ENCODE data around the gene TMEM132C.
"Not testable (repeated sequence)": the region's sequence is repeated elsewhere in the genome, so short reads cannot be mapped to it uniquely, and the experiment has no call there.

Gene TMEM132C

GRCh38 chr12:128424931-128425431 lies 158.0 kb downstream of the TMEM132C start:
- DNase-seq: no peak

DNA sequence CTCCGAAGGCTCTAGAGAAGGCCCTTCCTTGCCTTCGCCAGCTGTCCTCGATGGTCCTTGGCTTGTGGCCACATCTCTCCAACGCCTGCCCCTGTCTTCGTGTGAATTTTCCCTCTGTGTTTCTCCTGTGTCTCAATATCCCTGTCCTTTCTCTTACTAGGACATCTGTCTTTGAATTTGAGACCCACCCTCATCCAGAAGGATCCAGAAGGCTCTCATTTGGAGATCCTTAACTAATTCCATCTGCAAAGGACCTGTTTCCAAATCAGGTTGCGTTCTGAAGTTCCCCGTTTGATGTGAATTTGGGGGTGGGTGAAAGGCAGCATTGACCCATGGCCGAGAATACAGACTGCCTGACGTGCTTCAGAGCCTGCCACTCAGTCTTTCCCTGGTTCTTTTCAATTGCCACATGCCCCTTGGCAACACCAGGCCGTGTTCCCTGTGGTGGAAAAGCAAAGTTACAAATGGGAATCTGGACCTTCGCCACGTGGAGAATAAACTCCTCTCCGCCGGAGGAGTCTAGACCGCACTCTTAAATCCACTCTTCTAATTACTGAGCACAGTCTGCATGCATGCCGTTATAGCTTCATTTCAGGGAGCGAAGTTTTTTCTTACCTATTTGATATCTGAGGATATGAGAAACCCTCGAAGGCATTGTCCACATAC lies 158.8 kb downstream of the TMEM132C start:
- no peak for DNase-seq

DNA sequence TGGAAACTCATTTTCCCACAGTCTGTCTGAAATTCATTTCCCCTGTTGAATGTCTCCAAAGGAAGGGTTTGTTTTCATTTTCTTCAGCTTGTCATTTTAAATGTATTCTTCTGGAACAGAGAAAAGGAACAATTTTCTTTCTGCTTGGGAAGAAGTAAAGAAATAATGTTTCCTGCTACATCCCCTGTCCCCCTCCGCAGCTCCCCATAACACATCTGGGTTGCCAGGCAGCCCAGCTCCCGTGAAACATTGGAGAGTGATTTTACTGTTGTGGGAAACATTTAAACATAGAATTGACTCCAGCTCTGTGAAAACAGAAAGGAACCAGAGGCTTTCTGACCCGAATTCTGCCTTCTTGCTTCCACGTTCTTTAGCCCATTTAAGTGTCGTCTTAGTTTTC lies 159.5 kb downstream of the TMEM132C start:
- no peak for DNase-seq

GRCh38 chr12:128439796-128440195 lies 172.8 kb downstream of the TMEM132C start:
- DNase-seq: no peak

GRCh38 chr12:128442096-128442495 lies 175.1 kb downstream of the TMEM132C start:
- no peak for DNase-seq

GRCh38 chr12:128444598-128444997 lies 177.6 kb downstream of the TMEM132C start:
- no peak for DNase-seq

GRCh38 chr12:128445415-128446127 lies 178.6 kb downstream of the TMEM132C start:
- no peak for DNase-seq

DNA sequence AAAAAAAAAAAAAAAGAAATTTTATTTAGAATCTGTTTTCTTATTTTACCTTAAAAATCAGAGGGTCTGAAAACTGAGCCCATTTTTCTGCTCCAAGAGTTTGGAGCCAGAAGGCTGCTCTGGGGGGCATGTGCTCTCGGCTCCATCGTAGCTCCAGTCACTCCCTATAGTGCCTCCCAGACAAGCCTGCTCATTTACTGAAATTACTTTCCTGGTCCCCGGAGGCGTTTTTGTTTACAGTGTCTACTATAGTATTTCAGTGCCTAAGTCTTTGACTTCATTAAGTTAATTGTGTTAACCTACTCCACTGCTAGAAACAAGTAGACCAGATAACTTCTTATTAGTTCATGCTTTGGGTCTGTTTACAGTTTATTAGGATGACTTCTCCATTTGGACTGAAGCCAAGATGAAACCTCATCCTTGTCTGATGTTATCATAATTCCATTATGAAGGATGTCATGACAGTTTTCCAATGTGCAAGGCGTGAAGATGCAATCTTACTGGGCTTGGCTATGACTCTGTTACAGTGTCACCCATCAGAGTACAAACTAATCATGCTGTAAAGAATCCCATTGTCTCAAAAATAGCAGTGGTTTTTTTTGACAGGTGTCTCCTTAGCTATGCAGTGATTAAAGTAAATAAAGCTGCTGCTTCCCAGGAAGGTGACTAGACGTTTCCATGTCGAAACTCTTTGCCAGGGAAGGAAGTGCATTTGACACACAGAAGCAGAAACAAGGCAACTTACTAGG lies 182.3 kb downstream of the TMEM132C start:
- no peak for DNase-seq

DNA sequence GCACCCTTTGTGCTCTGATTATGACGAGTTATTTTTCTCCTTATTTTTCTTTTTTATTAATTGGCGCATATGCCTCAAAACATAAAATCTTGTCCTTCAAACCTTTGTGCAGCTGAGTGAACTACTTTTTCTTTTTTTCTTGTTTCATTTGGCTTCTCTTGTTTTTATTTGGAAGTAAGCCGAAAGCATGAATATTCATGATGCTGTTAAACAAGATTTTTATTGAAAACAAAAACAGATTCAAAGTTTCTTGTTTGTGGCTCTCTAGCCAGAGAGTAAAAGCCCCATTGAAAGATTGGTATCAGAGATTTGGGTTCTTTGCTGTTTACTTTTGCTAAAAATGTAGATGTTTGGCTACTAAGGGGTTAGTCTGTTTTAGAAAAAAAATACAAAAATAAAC lies 183.8 kb downstream of the TMEM132C start:
- DNase-seq: no peak

- no peak for DNase-seq
These were observed 188.9 kb downstream of the TMEM132C start for GRCh38 chr12:128455851-128456250.

DNA sequence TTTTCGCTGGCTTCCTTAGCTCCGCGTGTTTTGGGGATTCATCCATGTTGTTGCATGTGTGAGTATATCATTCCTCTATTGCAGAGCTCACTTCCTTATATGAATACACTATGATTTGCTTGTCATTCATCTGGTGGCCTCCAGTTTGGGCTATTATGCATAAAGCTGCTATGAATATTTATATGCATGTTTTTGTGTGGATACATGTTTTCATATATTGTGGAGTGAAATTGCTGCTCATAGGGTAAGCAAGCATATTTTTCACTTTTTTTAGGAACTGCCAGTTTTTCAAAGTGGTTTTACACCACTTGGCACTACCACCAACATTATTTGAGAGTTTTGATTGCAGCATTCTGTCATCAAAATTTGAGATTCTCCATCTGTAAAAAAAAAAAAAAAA lies 190.0 kb downstream of the TMEM132C start:
- no peak for DNase-seq

DNA sequence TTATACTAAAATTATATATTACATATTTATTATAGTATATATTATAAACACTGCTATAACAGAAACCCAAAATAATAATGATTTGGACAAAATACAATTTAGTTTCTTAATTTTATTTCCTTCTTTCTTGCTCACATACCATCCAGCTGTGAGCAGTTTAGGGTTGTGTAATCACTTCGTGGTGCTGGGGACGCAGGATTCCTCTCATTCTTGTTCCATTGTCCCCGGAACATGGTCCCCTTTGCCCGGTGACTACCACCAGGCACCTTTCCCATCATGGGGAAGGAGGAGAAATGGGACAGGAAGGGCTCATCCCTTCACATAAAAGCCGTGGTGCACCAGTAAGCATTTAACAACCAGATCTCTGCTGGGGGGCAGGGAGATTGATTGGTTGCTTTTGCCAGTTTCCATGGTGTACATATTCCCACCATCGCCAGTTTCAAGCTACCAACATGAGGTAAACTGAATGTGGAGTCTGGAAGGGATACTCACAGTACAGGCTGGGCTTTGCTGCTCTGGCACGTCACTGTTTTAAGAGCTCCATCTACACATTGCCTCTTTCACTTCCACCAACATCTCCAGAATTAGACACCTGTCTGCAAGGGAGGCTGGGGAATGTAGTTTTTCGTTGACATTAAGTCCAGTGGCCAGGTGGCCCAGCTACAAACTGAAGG lies 191.5 kb downstream of the TMEM132C start:
- no peak for DNase-seq

- no peak for DNase-seq
These were observed 192.1 kb downstream of the TMEM132C start for GRCh38 chr12:128459067-128459466.

DNA sequence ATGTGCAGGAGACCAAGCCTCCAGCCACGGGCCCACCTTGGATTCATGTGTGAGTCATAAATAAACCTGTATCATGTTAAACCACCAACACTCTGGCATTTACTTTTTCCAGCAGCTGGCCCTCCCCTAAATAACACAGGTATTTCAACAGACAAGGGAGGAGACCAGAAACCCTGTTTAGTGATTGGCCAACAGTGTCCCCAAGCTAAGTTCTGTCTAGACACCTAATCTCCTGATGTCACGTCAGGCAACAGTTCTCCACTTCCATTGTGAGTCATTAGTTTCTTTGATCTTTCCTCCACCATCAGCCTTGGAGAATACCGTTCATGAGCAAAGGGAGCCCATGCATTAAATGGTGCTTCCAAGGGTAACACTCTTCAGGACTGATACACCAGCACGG lies 196.9 kb downstream of the TMEM132C start:
- no peak for DNase-seq

GRCh38 chr12:128467882-128468281 lies 200.9 kb downstream of the TMEM132C start:
- no peak for DNase-seq

DNA sequence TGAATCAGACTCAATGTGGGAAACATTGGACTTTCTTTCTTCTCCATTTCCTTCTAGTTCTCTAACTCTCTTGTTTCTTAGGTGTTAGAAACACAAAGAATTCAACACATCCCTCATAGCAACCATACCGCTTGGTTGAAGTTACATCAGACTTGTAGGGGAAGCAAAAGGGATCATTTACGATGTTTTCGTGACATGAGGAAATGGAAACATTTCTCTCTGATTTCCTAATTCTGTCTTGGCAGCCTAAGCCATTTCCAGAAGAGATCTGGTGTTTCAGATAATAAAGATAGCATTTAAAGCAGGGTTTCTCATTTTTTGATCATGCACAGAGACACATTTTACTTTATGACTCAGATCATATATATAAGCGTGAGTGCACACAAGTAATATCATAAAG lies 202.0 kb downstream of the TMEM132C start:
- DNase-seq: no peak

DNA sequence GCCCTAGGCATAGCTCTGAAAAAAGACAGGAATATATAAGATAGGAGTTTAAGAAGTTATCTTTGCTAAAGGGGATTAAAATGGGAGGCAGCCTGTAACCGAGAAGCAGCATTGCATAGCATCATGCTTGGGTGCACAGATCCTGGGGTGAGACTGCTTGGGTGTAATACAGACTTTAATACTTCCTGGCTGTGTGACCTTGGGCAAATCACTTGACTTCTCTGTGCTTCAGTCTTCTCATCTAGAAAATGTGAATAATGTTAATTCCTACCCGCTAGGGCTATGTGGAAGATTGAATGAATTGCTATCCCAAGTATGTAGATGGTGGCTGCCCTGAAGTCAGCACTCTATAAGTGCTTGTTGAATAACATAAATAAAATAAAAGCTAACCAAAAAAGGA lies 204.5 kb downstream of the TMEM132C start:
- no peak for DNase-seq

DNA sequence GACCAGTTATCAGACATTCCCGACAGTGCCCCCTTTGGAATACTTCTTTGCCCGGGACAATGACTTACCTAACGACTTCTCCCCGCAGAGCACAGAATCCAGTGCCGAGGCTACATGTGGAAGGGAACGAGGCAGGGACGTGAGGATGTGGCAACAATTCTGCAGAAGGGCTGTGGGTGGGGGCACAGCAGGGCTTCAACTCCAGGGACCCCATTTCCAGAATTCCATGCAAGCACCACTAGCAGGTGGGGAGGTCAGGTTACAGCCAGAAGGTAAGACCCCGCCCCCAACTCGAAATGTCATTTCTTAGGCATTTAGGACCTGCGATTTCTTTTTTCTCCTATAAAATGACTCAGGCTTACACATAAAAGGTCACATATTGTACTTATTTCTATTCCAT lies 207.9 kb downstream of the TMEM132C start:
- no peak for DNase-seq

- no peak for DNase-seq
These were observed 209.3 kb downstream of the TMEM132C start for GRCh38 chr12:128476266-128476665.

DNA sequence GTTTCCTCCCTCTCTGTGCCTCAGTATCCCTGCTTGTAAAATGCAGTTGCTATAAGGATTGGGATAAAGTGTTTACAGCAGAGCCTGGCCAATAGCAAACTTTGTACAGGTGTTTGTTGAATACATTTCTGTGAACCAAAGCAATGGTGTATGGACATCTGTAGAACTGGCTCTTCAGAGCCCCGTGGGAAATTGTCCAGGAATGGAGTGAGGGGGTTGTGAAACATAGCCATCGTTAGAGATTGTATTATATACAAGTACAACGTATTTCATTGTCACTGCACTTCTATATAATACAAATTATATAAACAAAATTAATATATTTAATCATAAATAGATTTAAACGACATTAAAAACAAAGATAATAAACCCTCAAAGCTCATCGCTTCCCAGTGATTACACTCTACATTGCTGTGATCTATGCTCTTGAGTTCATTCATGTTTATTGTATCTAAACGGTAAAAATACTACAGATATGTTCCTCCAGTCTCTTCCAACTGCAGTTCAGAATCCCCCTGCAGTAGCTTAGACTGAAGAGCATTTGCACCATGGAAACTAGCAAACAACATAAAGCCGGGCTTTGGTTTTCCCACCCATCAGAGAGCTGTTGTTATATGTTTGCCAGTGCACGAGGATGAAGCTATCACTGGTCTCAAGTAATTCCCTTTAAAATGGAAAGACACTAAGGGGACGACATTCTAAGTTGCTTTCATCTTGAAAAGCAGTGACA lies 216.7 kb downstream of the TMEM132C start:
- no peak for DNase-seq

DNA sequence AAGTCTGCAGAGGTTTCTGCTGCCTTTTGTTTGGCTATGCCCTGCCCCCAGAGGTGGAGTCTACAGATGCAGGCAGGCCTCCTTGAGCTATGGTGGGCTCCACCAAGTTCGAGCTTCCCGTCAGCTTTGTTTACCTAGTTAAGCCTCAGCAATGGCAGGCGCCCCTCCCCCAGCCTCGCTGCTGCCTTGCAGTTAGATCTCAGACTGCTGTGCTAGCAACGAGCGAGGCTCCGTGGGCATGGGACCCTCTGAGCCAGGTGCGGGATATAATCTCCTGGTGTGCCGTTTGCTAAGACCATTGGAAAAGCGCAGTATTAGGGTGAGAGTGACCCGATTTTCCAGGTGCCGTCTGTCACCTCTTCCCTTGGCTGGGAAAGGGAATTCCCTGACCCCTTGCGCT lies 230.4 kb downstream of the TMEM132C start:
- not testable (repeated sequence) for DNase-seq

DNA sequence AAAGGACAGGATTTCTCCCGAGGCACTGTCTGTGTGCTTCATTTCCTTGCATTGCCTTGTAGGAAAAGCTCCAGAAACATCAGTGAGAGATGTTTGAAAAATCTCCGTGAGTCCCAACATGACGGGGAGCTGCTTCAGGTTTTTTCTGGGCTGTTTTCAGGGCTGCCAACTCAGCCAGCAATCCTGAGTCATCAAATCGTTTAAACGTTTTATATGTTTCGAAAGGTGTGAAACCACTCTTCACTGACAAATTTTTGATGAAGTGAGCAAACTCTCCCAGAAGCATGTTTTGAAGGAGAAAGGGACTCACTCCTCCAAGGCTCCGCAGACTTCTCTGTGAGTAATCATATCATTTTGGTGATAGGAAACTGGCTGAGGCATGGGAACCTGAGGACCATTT lies 240.5 kb downstream of the TMEM132C start:
- DNase-seq: no peak

DNA sequence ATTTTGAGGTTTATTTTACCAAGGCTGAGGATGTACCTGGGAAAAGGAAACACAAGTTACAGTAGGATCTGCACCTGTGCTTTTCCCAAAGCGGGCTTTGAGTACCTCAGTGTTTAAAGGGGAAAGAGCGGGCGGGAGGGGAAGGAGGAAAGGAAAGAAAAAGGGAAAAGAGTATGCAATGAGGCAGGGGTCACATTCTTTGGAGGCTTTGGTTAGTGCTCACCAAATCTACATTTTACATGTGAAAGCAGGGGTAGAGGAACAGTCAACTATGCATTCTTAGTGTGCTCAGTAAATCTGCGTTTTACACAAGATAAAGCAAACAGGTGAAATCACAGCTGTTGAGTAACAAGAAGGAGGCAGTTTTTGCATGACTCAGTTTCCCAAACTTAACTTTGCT lies 242.2 kb downstream of the TMEM132C start:
- no peak for DNase-seq
